ENCODE results near the gene ERN2.

DNA sequence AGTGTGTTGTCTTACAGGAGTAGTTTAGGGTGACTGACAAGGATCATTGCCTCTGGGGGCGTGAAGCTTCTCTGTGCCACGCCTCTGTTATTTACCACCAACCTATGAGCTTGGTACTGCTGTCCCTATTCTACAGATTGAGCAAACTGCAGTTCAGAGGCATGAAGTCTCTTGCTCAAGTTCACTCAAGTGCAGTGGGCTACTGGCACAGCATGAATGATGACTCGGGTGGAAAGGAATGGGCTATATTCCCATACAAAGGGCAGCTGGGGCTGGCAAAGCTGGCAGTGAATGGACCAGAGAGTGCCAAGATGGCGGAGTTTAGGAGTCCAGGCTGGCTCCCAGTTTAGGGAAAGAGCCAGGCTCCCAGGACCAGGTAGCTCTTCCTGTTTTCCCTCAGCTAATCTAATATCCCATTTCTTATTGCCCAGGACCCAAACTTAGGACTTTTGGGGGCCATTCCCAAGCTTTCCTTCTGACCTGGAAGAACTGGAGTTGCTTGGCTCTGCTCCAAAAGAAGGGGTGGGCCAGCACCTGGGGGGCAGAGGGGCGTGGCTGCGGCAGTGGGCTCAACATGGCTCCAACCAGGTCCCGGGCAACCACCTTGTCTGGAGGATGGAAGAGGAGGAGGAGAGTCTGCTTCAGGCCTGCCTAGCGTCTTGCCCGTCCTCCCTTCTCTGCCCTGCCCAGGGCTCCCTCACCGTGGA is 21.4 kb downstream of the ERN2 start:
- TF ChIP-seq, protein P1, sequence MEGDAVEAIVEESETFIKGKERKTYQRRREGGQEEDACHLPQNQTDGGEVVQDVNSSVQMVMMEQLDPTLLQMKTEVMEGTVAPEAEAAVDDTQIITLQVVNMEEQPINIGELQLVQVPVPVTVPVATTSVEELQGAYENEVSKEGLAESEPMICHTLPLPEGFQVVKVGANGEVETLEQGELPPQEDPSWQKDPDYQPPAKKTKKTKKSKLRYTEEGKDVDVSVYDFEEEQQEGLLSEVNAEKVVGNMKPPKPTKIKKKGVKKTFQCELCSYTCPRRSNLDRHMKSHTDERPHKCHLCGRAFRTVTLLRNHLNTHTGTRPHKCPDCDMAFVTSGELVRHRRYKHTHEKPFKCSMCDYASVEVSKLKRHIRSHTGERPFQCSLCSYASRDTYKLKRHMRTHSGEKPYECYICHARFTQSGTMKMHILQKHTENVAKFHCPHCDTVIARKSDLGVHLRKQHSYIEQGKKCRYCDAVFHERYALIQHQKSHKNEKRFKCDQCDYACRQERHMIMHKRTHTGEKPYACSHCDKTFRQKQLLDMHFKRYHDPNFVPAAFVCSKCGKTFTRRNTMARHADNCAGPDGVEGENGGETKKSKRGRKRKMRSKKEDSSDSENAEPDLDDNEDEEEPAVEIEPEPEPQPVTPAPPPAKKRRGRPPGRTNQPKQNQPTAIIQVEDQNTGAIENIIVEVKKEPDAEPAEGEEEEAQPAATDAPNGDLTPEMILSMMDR (conservative IDR thresholded peaks at IDR 0.05 in 1 of 2, IDR thresholded peaks at IDR 0.05 in 1 of 2; ENCODE audit: low read depth in 1 of 2, low read length in 2 of 2), result no peak
- TF ChIP-seq EZH2 (IDR thresholded peaks at IDR 0.05; ENCODE audit: low read length, missing control alignments), result no peak

Measured in fibroblast of lung (primary cell).